Large intestine (tissue), 3 donors: ENCODE measurements around the gene CPOX. TPM values are rescaled to one million over a fixed set of nuclear protein-coding genes. Genes with fewer than 3 reads are reported as not detected.

Source experiments
- DNase-seq, 2 donors: peaks; one replicate each; pipeline versions ENCODE4 v3.0.0 to v3.0.0-alpha.2; 2013
- H3K27ac ChIP-seq: one replicate; pipeline ENCODE4 v1.5.1; 2013; ENCODE audit warnings: low read length
- H3K27me3 ChIP-seq: 2 replicates; pipeline ENCODE4 v1.6.1; 2013; ENCODE audit warnings: low read length; ENCODE audit not compliant: control insufficient read depth, insufficient read depth
- H3K36me3 ChIP-seq: 2 replicates; pipeline ENCODE4 v1.6.1; 2013; ENCODE audit warnings: low read length; ENCODE audit not compliant: control insufficient read depth, insufficient read depth
- H3K4me1 ChIP-seq: one replicate; pipeline ENCODE4 v1.6.1; 2013; ENCODE audit warnings: low read length; ENCODE audit not compliant: control insufficient read depth, insufficient read depth
- H3K4me3 ChIP-seq: one replicate; pipeline ENCODE4 v1.5.1; 2013; ENCODE audit warnings: low read length
- H3K9me3 ChIP-seq: one replicate; pipeline ENCODE4 v1.6.1; 2013; ENCODE audit warnings: mild to moderate bottlenecking, low read depth, low read length, moderate library complexity; ENCODE audit not compliant: control insufficient read depth
- WGBS: methylation state at CpG from one replicate; pipeline ENCODE4 v1.1.5; 2013; ENCODE audit warnings: low lambda C conversion rate; ENCODE audit not compliant: insufficient coverage; 5-methylcytosine and 5-hydroxymethylcytosine counted together
- polyA plus RNA-seq: library from polyadenylated mRNA; unstranded; fragments of 120-200 nt; gene quantifications from one replicate; pipeline ENCODE4 v1.2.1, GENCODE V29; 2013

Gene CPOX
- polyA plus RNA-seq, 1 donor, result 31.7 TPM

DNA sequence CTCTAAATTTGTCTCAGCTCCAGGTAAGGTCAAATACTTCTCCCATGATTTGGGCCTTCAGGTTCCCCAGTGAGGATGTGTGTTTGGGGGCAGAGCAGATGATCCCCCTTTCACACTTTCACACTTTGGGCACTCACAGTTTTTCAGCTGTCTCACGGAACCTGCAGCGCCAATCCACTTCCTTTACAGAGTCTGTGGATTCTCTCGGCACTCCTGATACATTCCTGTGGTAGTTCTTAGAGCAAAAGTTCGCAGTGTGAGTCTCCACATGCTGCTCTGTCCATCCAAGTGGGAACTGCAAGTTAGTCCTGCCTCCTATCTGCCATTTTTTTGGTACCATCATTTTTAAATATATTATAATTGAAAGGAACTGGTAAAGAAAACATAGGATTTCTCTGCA is 20.2 kb upstream of the CPOX start:
- H3K4me1 ChIP-seq, result no peaks in the 10 kb centered on the region
- no peaks in the 10 kb centered on the region for H3K36me3 ChIP-seq
- no peaks in the 10 kb centered on the region for H3K27me3 ChIP-seq
- H3K9me3 ChIP-seq, result no peaks in the 10 kb centered on the region
- no peak for DNase-seq
- no peak overlapping the region for H3K27ac ChIP-seq
- H3K4me3 ChIP-seq, result no peak overlapping the region
- no CpG with 5 or more reads among the region's 4 CpGs for WGBS

DNA sequence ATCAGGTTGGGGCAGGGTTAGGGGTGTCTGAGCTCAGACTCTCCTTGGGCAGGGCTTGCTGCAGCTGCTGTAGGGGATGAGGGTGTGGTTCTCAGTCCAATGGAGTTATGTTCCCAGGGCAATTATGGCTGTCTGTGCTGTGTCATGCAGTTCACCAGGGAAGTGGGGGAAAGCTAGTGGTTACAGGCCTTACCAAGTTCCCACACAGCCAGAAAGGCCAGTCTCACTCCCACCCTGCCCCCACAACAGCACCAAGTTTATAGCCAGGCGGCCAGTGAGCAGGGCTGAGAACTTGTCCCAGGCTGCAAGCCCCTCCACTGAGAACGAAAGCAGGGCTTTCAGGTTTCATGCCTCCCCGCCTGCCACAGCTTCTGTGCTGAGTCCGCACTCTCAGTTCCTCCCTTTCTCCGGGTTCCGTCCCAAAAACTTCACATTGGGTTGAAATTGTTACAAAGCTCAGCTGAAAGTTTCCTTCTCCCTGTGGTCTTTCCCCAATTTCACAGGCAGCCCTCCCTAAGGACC is 19.6 kb upstream of the CPOX start:
- no CpG with 5 or more reads among the region's 6 CpGs for WGBS
- Histone ChIP-seq H3K4me3 (no peak overlapping the region), H3K4me1 (no peaks in the 10 kb centered on the region), H3K9me3 (no peaks in the 10 kb centered on the region), H3K27ac (no peak overlapping the region), H3K36me3 (no peaks in the 10 kb centered on the region), H3K27me3 (no peaks in the 10 kb centered on the region)
- no peak for DNase-seq

DNA sequence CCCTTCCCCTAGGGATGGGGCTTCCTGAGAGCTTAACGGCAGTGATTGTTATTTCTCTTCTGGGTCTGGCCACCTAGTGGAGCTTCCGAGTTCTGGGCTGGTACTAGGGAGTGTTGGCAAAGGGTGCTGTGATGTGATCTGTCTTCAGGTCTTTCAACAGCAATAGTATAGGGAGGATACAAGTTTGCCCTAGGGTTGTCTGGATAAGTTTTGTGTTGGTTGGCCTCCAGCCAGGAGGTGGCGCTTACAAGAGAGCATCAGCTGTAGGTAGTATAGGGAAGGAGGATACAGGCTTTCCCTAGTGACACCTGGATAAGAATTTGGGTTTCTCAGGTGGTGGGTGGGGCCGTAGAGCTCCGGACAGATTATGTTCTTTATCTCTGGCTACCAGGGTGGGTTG is 19.2 kb upstream of the CPOX start:
- no CpG with 5 or more reads among the region's 5 CpGs for WGBS
- DNase-seq, result no peak
- no peaks in the 10 kb centered on the region for H3K4me1 ChIP-seq
- no peaks in the 10 kb centered on the region for H3K9me3 ChIP-seq
- no peaks in the 10 kb centered on the region for H3K36me3 ChIP-seq
- no peak overlapping the region for H3K27ac ChIP-seq
- no peaks in the 10 kb centered on the region for H3K27me3 ChIP-seq
- no peak overlapping the region for H3K4me3 ChIP-seq

DNA sequence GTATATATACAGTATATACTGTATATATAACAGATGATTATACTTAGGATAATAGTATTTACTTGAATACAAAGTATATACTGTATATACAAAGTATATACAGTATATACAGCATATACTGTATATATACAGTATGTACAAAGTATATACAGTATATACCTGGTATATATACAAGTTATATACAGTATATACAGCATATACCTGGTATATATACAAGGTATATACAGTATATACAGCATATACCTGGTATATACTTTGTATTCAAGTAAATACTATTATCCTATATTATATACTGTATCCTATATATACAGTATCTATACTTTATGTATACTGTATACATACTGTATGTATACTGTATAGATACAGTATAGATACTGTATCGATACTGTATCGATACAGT is 14.6 kb upstream of the CPOX start:
- Histone ChIP-seq H3K27ac (no peak overlapping the region), H3K36me3 (no peaks in the 10 kb centered on the region), H3K9me3 (no peaks in the 10 kb centered on the region), H3K27me3 (no peaks in the 10 kb centered on the region), H3K4me3 (no peak overlapping the region), H3K4me1 (no peaks in the 10 kb centered on the region)
- WGBS, result no CpG with 5 or more reads among the region's 2 CpGs
- DNase-seq, result no peak

DNA sequence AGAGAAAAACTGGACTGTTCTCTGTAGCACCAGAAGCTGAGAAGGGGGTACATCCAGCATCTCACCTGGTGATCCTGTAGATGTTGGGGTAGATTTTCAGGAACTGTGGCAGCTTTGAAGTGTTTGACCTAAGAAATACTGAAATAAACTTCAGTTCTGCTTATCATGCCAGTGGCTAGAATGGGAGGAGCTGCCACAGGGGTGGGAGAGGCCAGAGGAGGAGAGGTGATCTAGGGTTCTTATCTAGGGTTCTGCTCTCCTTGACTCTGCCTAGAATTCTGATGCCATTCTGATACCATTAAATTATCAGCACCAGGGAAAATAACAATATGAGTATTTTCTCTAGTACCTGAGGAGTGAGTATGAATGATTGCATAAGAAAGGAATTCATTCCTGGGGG is 10.2 kb upstream of the CPOX start:
- Histone ChIP-seq H3K36me3 (no peaks in the 10 kb centered on the region), H3K4me1 (no peaks in the 10 kb centered on the region), H3K9me3 (no peaks in the 10 kb centered on the region), H3K27me3 (no peaks in the 10 kb centered on the region), H3K4me3 (no peak overlapping the region), H3K27ac (no peak overlapping the region)
- no peak for DNase-seq

DNA sequence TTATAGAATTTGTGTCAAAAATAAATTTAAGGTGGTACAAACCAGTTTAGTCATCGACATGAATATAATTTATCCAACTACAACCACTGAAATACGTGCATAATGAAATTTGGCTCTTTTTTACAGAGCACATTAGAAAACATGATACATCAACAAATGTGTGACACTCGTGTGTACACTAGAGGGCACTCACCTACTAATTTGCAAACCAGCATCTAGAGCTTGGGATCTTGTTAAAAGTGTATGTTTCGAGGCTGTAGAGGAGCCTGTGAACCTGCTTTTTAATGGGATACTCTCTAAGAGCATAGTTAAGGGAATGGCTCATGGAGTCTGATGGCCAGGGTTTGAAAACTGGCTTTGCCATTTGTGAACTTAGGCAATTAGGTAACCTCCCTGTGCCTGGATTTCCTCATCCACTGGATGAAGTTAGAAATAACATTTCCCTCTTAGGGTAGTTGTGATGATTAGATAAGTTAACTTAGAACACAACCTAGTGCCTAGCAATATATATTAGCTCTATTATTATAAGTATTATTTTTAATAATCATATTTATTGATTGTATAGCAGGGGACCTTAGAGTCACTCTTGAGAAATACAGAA is 8.8 kb upstream of the CPOX start:
- Histone ChIP-seq H3K27me3 (no peaks in the 10 kb centered on the region), H3K27ac (no peak overlapping the region), H3K9me3 (no peaks in the 10 kb centered on the region), H3K4me3 (no peak overlapping the region), H3K36me3 (no peaks in the 10 kb centered on the region), H3K4me1 (no peaks in the 10 kb centered on the region)
- peak; percentile 40 to 42 for DNase-seq
- no CpG with 5 or more reads among the region's 4 CpGs for WGBS

DNA sequence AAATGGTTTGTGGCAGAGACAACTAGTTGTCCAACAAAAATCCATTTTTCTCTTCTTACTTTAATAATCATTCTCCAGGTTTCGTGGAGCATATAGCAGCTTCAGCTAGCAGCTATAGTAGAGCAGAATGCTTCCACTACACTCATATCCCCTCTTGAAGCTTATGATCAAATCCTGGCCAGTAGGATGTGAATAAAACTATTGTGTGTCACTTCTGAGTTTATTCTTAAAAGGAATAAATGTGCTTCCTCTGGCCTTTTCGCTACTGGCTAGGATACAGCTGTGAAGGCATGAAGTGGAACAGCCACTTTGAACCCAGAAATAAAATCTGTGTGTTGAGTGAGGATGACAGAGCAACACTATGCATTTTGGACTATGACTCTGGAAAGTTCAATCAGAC is 7.8 kb upstream of the CPOX start:
- no peaks in the 10 kb centered on the region for H3K4me1 ChIP-seq
- H3K27ac ChIP-seq, result no peak overlapping the region
- no peak overlapping the region for H3K4me3 ChIP-seq
- no peaks in the 10 kb centered on the region for H3K9me3 ChIP-seq
- H3K27me3 ChIP-seq, result no peaks in the 10 kb centered on the region
- H3K36me3 ChIP-seq, result no peaks in the 10 kb centered on the region
- DNase-seq, result no peak
- no CpG with 5 or more reads among the region's 2 CpGs for WGBS

DNA sequence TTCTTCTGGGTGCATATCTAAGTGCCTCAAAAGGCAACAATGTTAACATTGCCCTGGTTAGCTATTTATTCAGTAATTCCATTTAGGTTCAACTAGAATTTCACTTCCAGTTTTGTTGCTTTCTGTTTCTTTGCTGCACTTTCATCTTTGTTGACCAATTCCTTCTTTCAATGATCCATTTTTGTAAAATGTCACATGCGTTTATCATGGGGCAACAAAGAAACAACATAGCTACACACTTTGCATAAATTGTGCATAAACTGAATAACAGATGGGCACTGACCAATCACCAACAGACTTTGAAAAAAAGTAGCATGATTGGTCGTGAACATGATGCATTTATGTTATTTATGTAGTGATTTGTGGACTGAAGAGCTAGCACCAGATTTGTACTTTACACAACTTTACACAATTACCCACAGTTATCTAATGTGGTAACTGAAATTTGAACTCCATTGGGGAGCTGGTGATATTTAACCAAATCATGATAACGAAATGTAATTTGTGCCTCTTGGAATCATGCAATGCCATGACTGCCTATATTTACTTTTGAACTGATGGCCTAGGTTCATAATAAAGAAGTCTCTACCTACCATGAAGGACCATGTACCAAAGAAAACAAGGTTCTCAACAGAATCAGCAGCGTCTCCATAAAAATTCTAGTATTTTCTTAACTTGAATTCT is 7.1 kb upstream of the CPOX start:
- WGBS, result 60% methylated on average over 1 of the region's 4 CpGs
- Histone ChIP-seq H3K27me3 (no peaks in the 10 kb centered on the region), H3K4me3 (no peak overlapping the region), H3K27ac (no peak overlapping the region), H3K9me3 (no peaks in the 10 kb centered on the region), H3K4me1 (no peaks in the 10 kb centered on the region), H3K36me3 (no peaks in the 10 kb centered on the region)
- no peak for DNase-seq

DNA sequence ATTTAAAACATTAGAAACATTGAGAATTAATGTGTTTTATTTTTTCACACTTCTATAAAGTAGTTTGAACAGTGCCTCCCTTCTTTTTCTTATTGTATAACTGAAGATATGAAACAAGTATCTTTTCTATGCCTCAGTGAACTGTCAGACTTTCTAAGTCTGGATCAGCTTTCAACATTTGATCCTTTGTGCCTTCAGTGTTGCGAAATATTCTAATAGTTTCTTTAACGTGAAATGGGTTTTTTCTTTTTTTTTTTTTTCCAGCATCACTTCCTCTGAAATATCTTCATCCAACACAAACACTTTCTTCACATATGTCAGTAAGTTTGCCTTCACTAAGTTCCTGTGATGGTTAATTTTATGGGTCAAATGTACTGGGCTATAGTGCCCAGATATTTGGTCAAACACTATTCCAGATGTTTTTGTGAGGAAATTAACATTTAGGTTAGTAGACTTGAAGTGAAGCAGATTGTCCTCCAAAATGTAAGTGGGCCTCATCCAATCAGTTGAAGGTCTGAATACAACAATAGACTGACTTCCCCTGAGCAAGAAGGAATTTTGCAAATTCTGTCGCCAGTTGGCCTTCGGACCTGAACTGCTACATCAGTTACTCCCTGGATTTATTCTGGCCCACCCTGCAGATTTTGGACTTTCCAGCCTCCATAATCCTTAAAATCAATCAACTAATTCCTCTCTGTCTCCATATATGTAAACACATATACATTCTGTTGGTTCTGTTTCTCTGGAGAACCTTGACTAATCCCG is 6.4 kb upstream of the CPOX start:
- no peak for DNase-seq
- Histone ChIP-seq H3K4me1 (no peaks in the 10 kb centered on the region), H3K4me3 (no peak overlapping the region), H3K27me3 (no peaks in the 10 kb centered on the region), H3K27ac (no peak overlapping the region), H3K9me3 (no peaks in the 10 kb centered on the region), H3K36me3 (no peaks in the 10 kb centered on the region)
- 60% methylated on average over 1 of the region's 5 CpGs for WGBS

DNA sequence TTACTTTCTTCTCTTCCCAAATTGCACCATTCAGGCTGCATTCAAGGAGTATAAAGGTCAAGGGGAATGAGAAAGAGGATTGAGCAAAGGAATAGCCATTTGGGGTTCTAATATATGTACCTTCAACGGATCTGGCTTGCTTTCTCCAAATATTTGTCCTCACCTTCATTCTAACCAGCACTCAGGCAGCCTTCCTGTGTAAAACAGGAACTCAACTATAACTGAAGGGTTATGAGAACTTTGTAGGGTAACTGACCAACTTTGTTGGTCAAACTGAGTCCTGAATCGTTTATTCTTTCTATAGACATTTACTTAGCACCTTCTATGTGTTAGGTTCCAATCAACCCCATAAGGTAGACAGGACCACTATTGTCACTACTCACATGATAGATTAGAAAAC is 5.1 kb upstream of the CPOX start:
- Histone ChIP-seq H3K36me3 (no peaks in the 10 kb centered on the region), H3K4me3 (no peak overlapping the region), H3K27ac (no peak overlapping the region), H3K27me3 (no peaks in the 10 kb centered on the region), H3K9me3 (no peaks in the 10 kb centered on the region), H3K4me1 (no peaks in the 10 kb centered on the region)
- no CpG with 5 or more reads among the region's 2 CpGs for WGBS
- DNase-seq, result no peak
